HG03108 (cell line): Measurements from ENCODE around the gene SLC35B2.

ENCODE experiments used
- ATAC-seq: cut with Tn5 transposase; IDR thresholded peaks from one replicate; pipeline ENCODE4 v1.9.1; 2021; ENCODE audit warnings: moderate library complexity; ENCODE audit not compliant: unreplicated experiment

The SLC35B2 gene

DNA sequence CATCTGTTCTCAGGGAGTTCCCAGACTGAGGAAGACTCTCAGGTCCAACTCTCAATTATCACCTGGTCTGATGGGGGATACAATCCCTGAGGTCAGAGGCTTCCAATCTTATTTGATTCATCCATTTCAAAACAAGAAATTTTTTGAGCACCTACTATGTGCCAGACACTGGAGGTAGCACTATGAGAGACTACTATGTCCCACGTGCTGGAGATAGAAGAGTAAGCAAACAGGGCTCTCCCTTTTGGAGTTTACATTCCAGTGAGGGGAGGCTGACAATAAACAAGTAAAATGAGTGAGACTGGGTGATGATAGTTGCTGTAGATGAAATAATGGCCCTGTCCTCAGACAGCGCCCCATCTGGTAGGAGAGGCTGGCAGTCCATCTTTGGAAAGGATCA, 29.4 kb upstream of the SLC35B2 start:
- ATAC-seq = no peak

DNA sequence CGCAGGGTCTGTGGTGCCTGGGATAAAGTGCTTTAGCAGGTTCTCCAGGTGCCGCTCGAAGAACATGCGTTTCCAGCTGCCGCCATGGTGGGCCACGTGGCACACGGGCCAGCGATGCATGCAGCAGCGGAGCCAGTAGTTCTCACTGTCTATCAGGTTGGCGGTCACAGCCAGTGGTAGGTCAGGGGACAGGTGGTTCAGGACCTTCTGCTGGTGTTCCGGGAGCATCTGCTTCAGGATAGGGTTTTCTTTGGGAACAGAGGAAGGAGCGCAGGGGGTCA, 28.9 kb upstream of the SLC35B2 start:
- ATAC-seq = no peak

GRCh38 chr6:44285552-44286284, 28.4 kb upstream of the SLC35B2 start:
- ATAC-seq = no peak

DNA sequence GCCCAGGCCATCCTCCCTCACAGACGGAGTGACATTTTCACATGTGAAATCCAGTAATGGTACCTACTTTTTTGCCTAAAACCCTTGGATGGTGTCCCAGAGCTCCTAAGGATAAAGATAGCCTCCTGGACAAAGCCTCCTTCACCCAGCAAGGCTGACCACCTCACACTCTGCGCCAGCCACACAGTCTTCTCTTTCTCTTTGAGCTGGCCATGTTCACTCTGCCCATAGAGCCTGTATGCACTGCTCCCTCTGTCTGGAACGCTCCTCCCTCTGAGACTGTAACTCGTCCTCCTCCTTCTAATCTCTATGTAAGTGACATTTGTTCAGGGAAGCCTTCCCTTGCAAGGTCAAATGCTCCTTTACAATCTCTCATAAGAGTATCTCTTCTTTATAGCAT, 27.5 kb upstream of the SLC35B2 start:
- no peak for ATAC-seq

- ATAC-seq = no peak
Observed at GRCh38 chr6:44284121-44284520, 26.8 kb upstream of the SLC35B2 start.

GRCh38 chr6:44278774-44279697, 21.7 kb upstream of the SLC35B2 start:
- no peak for ATAC-seq

DNA sequence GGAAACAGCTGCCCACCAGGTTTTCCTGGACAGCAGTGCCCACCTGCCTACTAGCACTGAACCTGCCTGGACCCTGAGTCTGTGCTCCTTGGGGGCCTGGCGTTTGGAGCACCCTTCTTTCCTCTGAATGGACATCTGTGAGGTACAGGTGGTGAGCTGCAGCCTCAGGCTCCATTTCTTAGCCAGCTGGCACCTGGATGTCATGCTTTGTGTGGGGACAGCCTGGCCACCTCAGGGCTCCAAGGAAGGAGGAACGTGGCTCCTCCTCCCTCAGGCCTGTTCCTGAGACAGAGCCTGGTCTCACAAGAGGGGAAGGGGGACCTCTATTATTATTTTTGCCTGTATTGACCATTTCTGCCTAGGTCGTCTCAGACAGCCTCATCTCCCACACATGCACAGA, 21.0 kb upstream of the SLC35B2 start:
- ATAC-seq = no peak

DNA sequence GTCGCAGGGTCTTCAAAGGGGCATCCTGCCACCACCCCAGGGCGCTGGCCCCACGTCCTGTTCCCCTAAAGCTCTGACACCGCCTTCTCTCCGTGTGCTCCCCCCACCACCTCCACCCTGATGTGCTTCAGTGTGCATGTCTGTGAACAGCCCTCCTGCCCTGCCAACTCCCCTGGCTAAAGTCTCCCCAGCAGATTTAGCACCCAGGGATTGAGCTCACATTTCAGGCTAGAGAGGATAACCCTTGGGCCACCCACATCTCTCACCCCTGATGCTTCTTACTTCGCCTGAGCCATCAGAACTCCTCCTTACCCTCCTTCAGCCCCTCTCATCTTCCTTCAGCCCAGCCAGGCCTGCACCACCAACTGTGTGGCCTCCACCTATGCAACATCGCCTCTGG, 20.4 kb upstream of the SLC35B2 start:
- no peak for ATAC-seq

GRCh38 chr6:44276667-44277640, 19.6 kb upstream of the SLC35B2 start:
- ATAC-seq = no peak

DNA sequence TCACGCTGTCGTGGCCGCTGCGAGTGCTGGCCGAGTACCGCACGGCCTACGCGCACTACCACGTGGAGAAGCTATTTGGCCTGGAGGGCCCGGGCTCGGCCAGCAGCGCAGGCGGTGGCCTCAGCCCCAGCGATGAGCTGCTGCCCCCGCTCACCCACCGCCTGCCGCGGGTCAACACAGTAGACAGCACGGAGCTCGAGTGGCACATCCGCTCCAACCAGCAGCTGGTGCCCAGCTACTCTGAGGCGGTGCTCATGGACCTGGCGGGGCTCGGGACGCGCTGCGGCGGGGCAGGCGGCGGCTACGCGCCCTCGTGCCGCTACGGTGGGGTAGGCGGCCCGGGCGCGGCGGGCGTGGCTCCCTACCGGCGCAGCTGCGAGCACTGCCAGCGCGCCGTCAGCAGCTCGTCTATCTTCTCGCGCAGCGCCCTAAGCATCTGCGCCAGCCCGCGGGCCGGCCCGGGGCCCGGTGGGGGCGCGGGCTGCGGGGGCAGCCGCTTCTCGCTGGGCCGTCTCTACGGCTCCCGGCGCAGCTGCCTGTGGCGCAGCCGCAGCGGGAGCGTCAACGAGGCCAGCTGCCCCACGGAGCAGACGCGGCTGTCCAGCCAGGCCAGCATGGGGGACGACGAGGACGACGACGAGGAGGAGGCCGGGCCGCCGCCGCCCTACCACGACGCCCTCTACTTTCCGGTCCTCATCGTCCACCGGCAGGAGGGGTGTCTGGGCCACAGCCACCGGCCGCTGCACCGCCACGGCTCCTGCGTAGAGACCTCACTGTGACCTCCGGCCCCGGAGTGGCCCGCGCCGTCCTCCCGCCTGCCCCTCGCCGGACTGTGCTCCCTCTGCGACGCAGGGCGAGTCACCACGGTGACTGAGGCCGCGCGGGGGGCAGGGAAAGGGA, 18.7 kb upstream of the SLC35B2 start:
- ATAC-seq = no peak

DNA sequence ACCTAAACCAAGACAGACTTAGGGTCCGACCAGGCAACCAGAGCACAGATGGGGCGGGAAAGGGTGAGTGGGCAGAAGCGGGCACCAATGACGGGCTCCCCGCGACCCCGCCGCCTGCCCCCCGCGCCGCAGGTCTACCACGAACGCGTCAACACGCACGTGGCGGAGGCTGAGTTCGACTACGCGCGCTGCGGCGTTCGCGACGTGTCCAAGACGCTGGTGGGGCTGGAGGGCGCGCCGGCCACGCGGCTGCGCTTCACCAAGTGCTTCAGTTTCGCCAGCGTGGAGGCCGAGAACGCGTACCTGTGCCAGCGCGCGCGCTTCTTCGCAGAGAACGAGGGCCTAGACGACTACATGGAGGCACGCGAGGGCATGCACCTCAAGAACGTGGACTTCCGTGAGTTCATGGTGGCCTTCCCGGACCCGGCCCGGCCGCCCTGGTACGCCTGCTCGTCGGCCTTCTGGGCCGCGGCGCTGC, 18.0 kb upstream of the SLC35B2 start:
- no peak for ATAC-seq

- no peak for ATAC-seq
Observed at GRCh38 chr6:44273617-44274016, 16.3 kb upstream of the SLC35B2 start.

GRCh38 chr6:44272999-44273566, 15.8 kb upstream of the SLC35B2 start:
- no peak for ATAC-seq

- no peak for ATAC-seq
Observed at GRCh38 chr6:44272529-44272928, 15.2 kb upstream of the SLC35B2 start.

DNA sequence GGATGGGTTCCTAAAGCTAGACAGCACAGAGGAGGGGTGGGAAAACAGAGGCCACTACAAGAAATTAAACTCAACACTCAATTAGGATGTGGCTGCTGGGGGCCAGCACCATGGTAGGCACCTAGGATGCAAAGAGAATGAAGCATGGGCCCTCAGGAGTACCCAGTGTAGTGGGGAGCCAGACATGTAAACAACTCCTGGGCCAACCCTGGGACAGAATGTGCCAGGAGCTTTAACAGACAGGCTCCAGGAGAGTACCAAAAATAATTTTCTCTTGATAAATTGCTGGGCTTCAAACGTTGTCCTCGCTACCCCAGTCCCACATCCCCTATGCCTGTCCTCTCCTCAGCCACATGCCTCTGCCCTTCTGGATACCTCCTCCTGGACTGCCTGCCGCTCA, 14.6 kb upstream of the SLC35B2 start:
- ATAC-seq = no peak

GRCh38 chr6:44271406-44271723, 14.0 kb upstream of the SLC35B2 start:
- ATAC-seq = no peak

DNA sequence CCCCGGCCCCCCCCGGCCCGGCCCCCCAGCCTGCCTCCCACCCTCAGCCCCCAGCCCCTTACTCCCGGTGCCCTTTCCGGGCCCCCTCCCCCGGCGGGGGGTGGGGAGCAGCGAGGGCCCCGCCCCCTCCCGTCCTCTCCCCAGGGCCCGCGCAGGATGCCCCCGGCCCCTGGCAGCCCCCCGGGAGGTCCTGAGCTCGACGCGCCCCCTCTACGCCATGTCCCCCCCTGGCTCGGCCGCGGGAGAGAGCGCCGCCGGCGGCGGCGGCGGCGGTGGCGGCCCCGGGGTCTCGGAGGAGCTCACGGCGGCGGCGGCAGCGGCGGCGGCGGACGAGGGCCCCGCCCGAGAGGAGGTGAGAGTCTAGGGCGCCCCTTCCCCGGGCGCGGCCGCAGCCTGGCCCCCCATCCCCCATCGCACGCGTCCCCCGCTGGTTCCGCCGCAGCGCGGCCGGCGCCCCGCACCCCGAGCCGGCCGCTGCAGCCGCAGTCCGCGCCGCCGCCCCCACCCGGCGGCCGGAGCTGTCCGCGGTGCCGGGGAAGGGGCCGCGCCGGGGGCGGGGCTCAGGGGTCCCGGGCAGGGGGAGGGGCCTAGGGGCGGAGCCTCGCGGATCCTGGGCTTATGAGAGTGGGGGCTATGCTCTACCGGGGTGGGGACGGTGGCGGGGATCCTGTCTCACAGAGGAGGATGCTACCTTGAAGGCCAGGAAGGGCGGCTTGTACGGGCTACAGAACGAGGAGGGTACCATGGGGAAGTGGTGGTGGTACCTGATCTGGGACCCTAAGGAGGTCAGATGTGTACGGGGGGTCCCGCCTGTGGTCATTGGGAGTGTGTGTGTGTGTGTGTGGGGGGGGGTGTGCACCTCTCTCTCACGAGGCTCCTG, 13.4 kb upstream of the SLC35B2 start:
- no peak for ATAC-seq

- ATAC-seq = no peak
Observed at GRCh38 chr6:44269921-44270525, 12.7 kb upstream of the SLC35B2 start, which contains the start of gene TMEM151B. Gene TMEM151B, plus strand, starts transcription at chr6:44270450. Its CDS starts 293 bp downstream, at chr6:44270743.
